SK-N-SH (cell line): Measurements from ENCODE around the gene DEFB108B.
"Not testable (repeated sequence)": the region's sequence is repeated elsewhere in the genome, so short reads cannot be mapped to it uniquely, and the experiment has no call there.

Experiments
- GABPA ChIP-seq: IDR thresholded peaks from 2 replicates; pipeline ENCODE4 v1.4.0; 2012; ENCODE audit warnings: low read depth, mild to moderate bottlenecking
- REST ChIP-seq: IDR thresholded peaks from 2 replicates; pipeline ENCODE4 v1.6.1; 2012; ENCODE audit warnings: mild to moderate bottlenecking, low read depth, low read length, moderate library complexity
- SIN3A ChIP-seq: IDR thresholded peaks from 2 replicates; pipeline ENCODE4 v1.6.1; 2012; ENCODE audit warnings: low read depth, mild to moderate bottlenecking, low read length, moderate library complexity, borderline replicate concordance

GRCh38 chr11:71812529-71812928, 20.5 kb upstream of the DEFB108B start:
- TF ChIP-seq GABPA, REST, SIN3A: not testable (repeated sequence)
